GM12878 (cell line): ENCODE measurements around the gene JOSD2. TPM values are rescaled to one million over a fixed set of nuclear protein-coding genes. Genes with fewer than 3 reads are reported as not detected.
A peak's percentile ranks its signal among the peaks of the same experiment; 100 is the strongest.

Source experiments
- ATAC-seq: fragments of 200-7000 bp; cut with Tn5 transposase; 3 replicates; pipeline ENCODE4 v1.9.1; 2020; ENCODE audit warnings: mild to moderate bottlenecking, moderate library complexity
- BruUV-seq: library from RNA; stranded (reverse); fragments of 400-500 nt; replicated peaks from 2 replicates; lab custom pipeline; 2021; lab: Mats Ljungman, UMichigan
- CTCF ChIA-PET: fragments of 300-600 bp; sonication (Branson Sonifier 250); formaldehyde crosslinking; extraction: SDS; loops from one replicate; lab custom pipeline; 2021; ENCODE audit warnings: inconsistent platforms; lab: Yijun Ruan, JAX
- POLR2A ChIA-PET: fragments of 350-600 bp; formaldehyde crosslinking; extraction: SDS; loops from one replicate; lab custom pipeline; 2021; ENCODE audit warnings: inconsistent platforms; lab: Charles Lee
- RAD21 ChIA-PET: fragments of 300-600 bp; sonication (Branson Sonifier 250); formaldehyde crosslinking; loops from one replicate; lab custom pipeline; 2023; ENCODE audit warnings: antibody characterized with exemption; ENCODE audit not compliant: unreplicated experiment; lab: Charles Lee
- SMC1A ChIA-PET: fragments of 300-600 bp; sonication (Branson Sonifier 250); formaldehyde crosslinking; loops from one replicate; lab custom pipeline; 2023; ENCODE audit not compliant: unreplicated experiment, uncharacterized antibody; lab: Charles Lee
- DNase-seq: peaks from one replicate; pipeline ENCODE4 v3.0.0-alpha.2; 2011; ENCODE audit warnings: low read depth, low spot score
- FAIRE-seq: peaks from 3 replicates; lab custom pipeline; 2011; peaks lifted over from hg19 to GRCh38; lab: Jason Lieb, UNC
- H2AFZ ChIP-seq: 2 replicates; pipeline ENCODE4 v1.6.0; 2011; ENCODE audit warnings: low read depth, low read length, control low read depth; ENCODE audit not compliant: control insufficient read depth
- H3K27ac ChIP-seq: 2 replicates; pipeline ENCODE4 v1.5.1; 2011; ENCODE audit warnings: control low read depth; ENCODE audit not compliant: control insufficient read depth, insufficient read depth
- H3K27me3 ChIP-seq, 2 experiments: replicated peaks in 1 of 2; 2 replicates each; pipeline versions ENCODE4 v1.6.0 to v1.6.1; 2011; ENCODE audit warnings: low read length in 1 of 2; ENCODE audit not compliant: control insufficient read depth in 2 of 2, insufficient read depth in 2 of 2
- H3K36me3 ChIP-seq, 2 experiments: 2 replicates each; pipeline ENCODE4 v1.5.1; 2011; ENCODE audit warnings: low read length in 1 of 2; ENCODE audit not compliant: control insufficient read depth in 2 of 2, insufficient read depth in 2 of 2
- H3K4me1 ChIP-seq: 2 replicates; pipeline ENCODE4 v1.6.1; 2011; ENCODE audit warnings: mild to moderate bottlenecking, low read length, moderate library complexity, mixed read lengths; ENCODE audit not compliant: control insufficient read depth, insufficient read depth
- H3K4me2 ChIP-seq: 2 replicates; pipeline ENCODE4 v1.6.0; 2011; ENCODE audit warnings: control low read depth; ENCODE audit not compliant: control insufficient read depth, insufficient read depth
- H3K4me3 ChIP-seq: fragments of 200-600 bp; sonication (generic); 2 replicates; pipeline ENCODE4 v1.5.1; 2016
- H3K79me2 ChIP-seq: 2 replicates; pipeline ENCODE4 v1.6.0; 2011; ENCODE audit warnings: low read length; ENCODE audit not compliant: control insufficient read depth, insufficient read depth
- H3K9ac ChIP-seq: 2 replicates; pipeline ENCODE4 v1.8.0; 2011; ENCODE audit warnings: low read length, control low read depth, mixed read lengths; ENCODE audit not compliant: control insufficient read depth, insufficient read depth
- H3K9me3 ChIP-seq: replicated peaks from 3 replicates; pipeline ENCODE4 v1.5.1; 2011; ENCODE audit warnings: mild to moderate bottlenecking, low read length; ENCODE audit not compliant: control insufficient read depth, insufficient read depth
- H4K20me1 ChIP-seq: 2 replicates; pipeline ENCODE4 v1.6.0; 2011; ENCODE audit not compliant: control insufficient read depth, insufficient read depth
- ATF7 ChIP-seq: fragments of 450-650 bp; IDR thresholded peaks from 2 replicates; pipeline ENCODE4 v1.6.1; 2016; ENCODE audit warnings: low read depth, mild to moderate bottlenecking
- MEF2B ChIP-seq: fragments of 450-650 bp; IDR thresholded peaks from 2 replicates; pipeline ENCODE4 v1.6.1; 2018; ENCODE audit warnings: mild to moderate bottlenecking, moderate library complexity; ENCODE audit not compliant: partially characterized antibody, poor library complexity, severe bottlenecking
- POLR2AphosphoS2 ChIP-seq: IDR thresholded peaks from 2 replicates; pipeline ENCODE4 v1.6.1; 2011; ENCODE audit warnings: low read depth, mild to moderate bottlenecking, low read length, improper control_type of control experiment, moderate library complexity
- SRF ChIP-seq, 2 experiments: IDR thresholded peaks; 2 replicates each; pipeline ENCODE4 v1.6.1; 2011; ENCODE audit warnings: low read depth in 2 of 2, low read length in 2 of 2, mild to moderate bottlenecking in 1 of 2, moderate library complexity in 1 of 2
- WGBS: methylation state at CpG from one replicate; pipeline ENCODE4 v1.1.6; 2016; ENCODE audit warnings: low lambda C conversion rate; ENCODE audit not compliant: insufficient replicate concordance, insufficient coverage; ENCODE audit errors: missing lambda C conversion rate; 5-methylcytosine and 5-hydroxymethylcytosine counted together
- in situ Hi-C: fragments of 300-500 bp; cut with MboI; formaldehyde crosslinking; loops from 9 replicates; pipeline ENCODE4 v1.14.3; 2018; ENCODE audit warnings: mixed read lengths
- intact Hi-C: fragments of 100-400 bp; cut with micrococcal nuclease; formaldehyde crosslinking; loops from one replicate; pipeline ENCODE4 v1.14.2; 2022; ENCODE audit not compliant: unreplicated experiment
- polyA plus RNA-seq, 11 experiments: library from polyadenylated mRNA; depleted of rRNA in 4 of 11; unstranded in 6 of 11; stranded (reverse) in 5 of 11; fragments of >200 nt; fragmentation: Nextera tagmentation in 4 of 11; fragmentation: Illumina TruSeq in 1 of 11; extraction: Ambion mirVana in 4 of 11; extraction: Trizol in 1 of 11; gene quantifications; 1 replicate in 1 of 11; 2 replicates in 10 of 11; pipeline versions ENCODE4 v1.2.1 to v1.2.3, GENCODE V29; 2011 to 2016; ENCODE audit warnings: inconsistent platforms in 2 of 11, missing spikeins in 2 of 11, low read depth in 1 of 11
- total RNA-seq, 4 experiments: library from RNA; depleted of rRNA in 3 of 4; stranded (reverse); fragments of >200 nt in 3 of 4; fragmentation: Illumina TruSeq in 1 of 4; extraction: Trizol in 1 of 4; gene quantifications; 2 replicates each; pipeline versions ENCODE4 v1.2.1 to v1.2.3, GENCODE V29; 2013 to 2021

JOSD2 gene
- total and polyA plus RNA-seq, 10 of the 15 experiments (the other 5 are each of a cell fraction or from before 2014, with no cell fraction given) = 0.91 to 26.7 (median 13.0) TPM

DNA sequence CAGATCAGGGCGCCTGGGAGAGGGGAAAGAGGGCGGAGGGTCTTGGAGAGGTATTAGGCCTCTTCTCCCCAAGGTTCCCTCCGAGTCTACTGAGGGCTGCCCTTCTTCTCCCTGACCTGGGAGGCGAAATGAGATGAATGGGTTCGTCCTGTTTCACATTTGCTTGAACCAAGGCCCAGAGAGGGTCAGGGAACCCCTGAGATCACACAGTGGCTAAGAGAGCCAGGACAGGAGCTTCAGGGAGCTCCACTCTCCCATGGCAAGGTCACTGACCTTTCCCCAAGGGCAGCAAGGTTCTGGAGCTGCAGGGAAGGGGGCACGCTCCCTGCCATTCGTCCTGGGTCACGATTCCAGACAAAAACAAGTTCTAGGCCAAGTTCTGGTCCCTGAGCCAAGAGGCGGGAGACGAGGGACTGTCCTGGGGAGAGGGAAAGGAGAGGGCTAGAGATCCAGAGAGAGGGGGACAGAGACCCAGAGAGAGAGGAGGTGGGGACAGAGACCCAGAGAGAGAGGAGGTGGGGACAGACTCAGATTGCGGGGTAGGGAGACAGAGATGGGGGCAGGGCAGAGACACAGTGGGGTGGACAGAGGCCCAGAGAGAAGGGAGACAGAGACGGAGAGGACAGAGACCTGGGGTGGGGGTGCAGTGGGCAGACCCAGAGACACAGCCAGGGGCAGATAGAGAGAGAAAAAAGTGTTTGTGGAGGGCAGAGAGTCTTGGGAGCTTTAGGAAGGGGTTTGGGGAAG, 2.2 kb upstream of the JOSD2 start:
- 69% methylated on average over 12 of the region's 12 CpGs for WGBS
- Histone ChIP-seq H3K36me3 (no peaks in the 10 kb centered on the region), H3K4me3 (no peak overlapping the region), H2AFZ (no peak overlapping the region), H3K9ac (no peak overlapping the region), H3K9me3 (no peaks in the 10 kb centered on the region), H3K27me3 (no peaks in the 10 kb centered on the region), H3K4me1 (peaks cover 3% of the 10 kb centered on the region; the same call in 1 of the 2 replicates), H4K20me1 (no peaks in the 10 kb centered on the region), H3K4me2 (no peak overlapping the region), H3K27ac (no peak overlapping the region), H3K79me2 (no peaks in the 10 kb centered on the region)
- ChIA-PET RAD21 (no interaction called here), CTCF (no interaction called here), POLR2A (no interaction called here), SMC1A (no interaction called here)
- no peak for DNase-seq
- BruUV-seq = no TSS peak
- ATAC-seq = no peak
- no peak for FAIRE-seq
- in situ Hi-C loops = no loop called here
- intact Hi-C loops = no loop called here
- no peak for TF ChIP-seq ATF7
- TF ChIP-seq MEF2B = no peak

DNA sequence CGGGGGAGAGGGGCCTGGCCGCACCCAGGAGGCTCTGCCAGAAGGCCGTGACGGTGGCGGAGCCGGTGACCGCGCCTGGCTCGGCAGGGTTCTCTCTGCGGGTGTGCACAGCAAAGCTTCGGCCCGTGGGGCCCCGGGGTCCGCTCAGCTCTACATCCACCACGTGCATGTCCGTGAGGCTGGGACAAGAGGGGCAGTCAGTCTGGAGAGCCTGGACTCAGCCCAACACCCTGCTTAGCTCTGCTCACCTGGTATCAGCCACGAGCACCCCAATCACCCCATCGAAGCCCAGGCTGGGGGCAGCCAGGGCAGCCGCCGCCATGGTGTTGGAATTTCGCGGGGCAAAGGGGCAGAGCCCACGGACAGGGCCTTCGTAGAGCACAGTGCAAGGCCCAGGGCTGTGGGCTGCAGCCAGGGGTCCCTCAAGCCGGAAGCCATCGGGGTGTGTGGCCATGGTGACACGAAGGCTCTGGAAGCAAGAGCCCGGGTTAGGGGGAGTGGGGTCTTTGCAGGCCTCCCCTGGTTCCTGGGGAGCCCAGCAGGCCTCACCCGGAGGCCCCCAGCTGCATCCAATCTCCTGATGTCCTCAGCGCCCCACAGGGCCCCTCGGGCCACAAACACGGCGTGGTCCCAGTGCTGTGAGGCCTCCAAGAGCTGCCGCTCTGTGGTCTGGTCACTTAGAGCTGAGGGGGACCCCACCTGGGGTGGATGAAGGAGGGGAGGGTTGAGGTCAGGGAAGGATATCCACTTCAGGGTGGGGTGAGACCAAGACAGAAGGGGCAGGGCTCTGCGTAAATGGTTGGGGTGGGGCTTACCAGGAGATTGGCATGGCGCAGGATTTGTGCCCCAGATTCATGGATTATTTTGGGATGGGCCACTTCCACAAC, 1.4 kb upstream of the JOSD2 start:
- 88% methylated on average over 31 of the region's 36 CpGs for WGBS
- BruUV-seq = no TSS peak

More for the DNA sequence above, 1.4 kb upstream of the JOSD2 start:
- Histone ChIP-seq H3K9ac (peak overlapping the region; percentile 16; the same call in 1 of the 2 replicates), H3K4me2 (peak overlapping the region; percentile 71; the same call in 1 of the 2 replicates), H3K4me1 (peaks cover 3% of the 10 kb centered on the region; the same call in 1 of the 2 replicates), H3K36me3 (no peaks in the 10 kb centered on the region), H4K20me1 (no peaks in the 10 kb centered on the region), H3K4me3 (peak overlapping the region; percentile 81; the same call in 1 of the 2 replicates), H2AFZ (no peak overlapping the region), H3K27me3 (no peaks in the 10 kb centered on the region), H3K9me3 (no peaks in the 10 kb centered on the region), H3K79me2 (no peaks in the 10 kb centered on the region), H3K27ac (no peak overlapping the region)
- TF ChIP-seq POLR2AphosphoS2 (peak; percentile 18; the same call in 1 of the 2 replicates), SRF (IDR thresholded peaks at IDR 0.05; ENCODE audit: low read depth in 2 of 2, low read length in 2 of 2) (no peak)
- ChIA-PET POLR2A (no interaction called here), SMC1A (no interaction called here), CTCF (interaction anchor here (1.3 to 1.4 kb wide), 2 partner anchors 144 to 155 kb away, joined by 4 read pairs; no protein-coding TSS in a partner anchor), RAD21 (interaction anchor here (0.8 to 1.4 kb wide), 2 partner anchors 16 to 52 kb away, joined by 3 to 4 read pairs; no protein-coding TSS in a partner anchor)
- DNase-seq = no peak
- in situ Hi-C loops (no loop called here), intact Hi-C loops (no loop called here)
- ATAC-seq = no peak
- no peak for FAIRE-seq
